Keratinocyte (primary cell): ENCODE data around the gene ABCA4. TPM values are rescaled to one million over a fixed set of nuclear protein-coding genes. Genes with fewer than 3 reads are reported as not detected.

ENCODE experiments used
- DNase-seq: peaks from one replicate; pipeline ENCODE4 v3.0.0-alpha.2; 2011; ENCODE audit warnings: low read depth, missing footprints, low spot score
- FAIRE-seq: peaks from 2 replicates; lab custom pipeline; 2011; peaks lifted over from hg19 to GRCh38; lab: Jason Lieb, UNC
- H2AFZ ChIP-seq: 2 replicates; pipeline ENCODE4 v1.6.0; 2012; ENCODE audit warnings: low read length, control low read depth, inconsistent platforms; ENCODE audit not compliant: control insufficient read depth
- H3K27ac ChIP-seq: 2 replicates; pipeline ENCODE4 v1.5.1; 2011; ENCODE audit warnings: low read length; ENCODE audit not compliant: control insufficient read depth, insufficient read depth
- H3K27me3 ChIP-seq: 3 replicates; pipeline ENCODE4 v1.6.0; 2011; ENCODE audit warnings: low read length; ENCODE audit not compliant: control insufficient read depth, insufficient read depth; ENCODE audit errors: extremely low read depth
- H3K36me3 ChIP-seq, 2 experiments: 2 replicates in 1 of 2; 3 replicates in 1 of 2; pipeline ENCODE4 v1.5.1; 2011; ENCODE audit warnings: low read length in 2 of 2, mild to moderate bottlenecking in 1 of 2; ENCODE audit not compliant: control insufficient read depth in 2 of 2, insufficient read depth in 2 of 2; ENCODE audit errors: extremely low read depth in 1 of 2
- H3K4me1 ChIP-seq: 3 replicates; pipeline ENCODE4 v1.5.1; 2011; ENCODE audit warnings: low read length; ENCODE audit not compliant: control insufficient read depth, insufficient read depth; ENCODE audit errors: extremely low read depth
- H3K4me2 ChIP-seq: 3 replicates; pipeline ENCODE4 v1.6.0; 2011; ENCODE audit warnings: low read depth, low read length; ENCODE audit not compliant: control insufficient read depth, insufficient read depth; ENCODE audit errors: extremely low read depth
- H3K4me3 ChIP-seq, 3 experiments: fragments of 200-600 bp in 1 of 3; sonication (generic) in 1 of 3; 2 replicates in 2 of 3; 3 replicates in 1 of 3; pipeline ENCODE4 v1.5.1; 2011 to 2016; ENCODE audit warnings: low read length in 3 of 3, mild to moderate bottlenecking in 3 of 3, control low read depth in 2 of 3, inconsistent platforms in 1 of 3, low read depth in 1 of 3, mixed read lengths in 1 of 3, mixed run types in 1 of 3, moderate library complexity in 1 of 3; ENCODE audit not compliant: control insufficient read depth in 2 of 3, insufficient read depth in 2 of 3; ENCODE audit errors: extremely low read depth in 1 of 3
- H3K79me2 ChIP-seq: 2 replicates; pipeline ENCODE4 v1.6.0; 2012; ENCODE audit warnings: low read length; ENCODE audit not compliant: control insufficient read depth, insufficient read depth
- H3K9ac ChIP-seq: 3 replicates; pipeline ENCODE4 v1.6.0; 2011; ENCODE audit warnings: low read length; ENCODE audit not compliant: control insufficient read depth, insufficient read depth; ENCODE audit errors: extremely low read depth
- H3K9me1 ChIP-seq: 3 replicates; pipeline ENCODE4 v1.6.0; 2011; ENCODE audit warnings: low read length; ENCODE audit not compliant: control insufficient read depth, insufficient read depth; ENCODE audit errors: extremely low read depth
- H3K9me3 ChIP-seq: 2 replicates; pipeline ENCODE4 v1.5.1; 2012; ENCODE audit warnings: low read depth, low read length; ENCODE audit not compliant: control insufficient read depth
- H4K20me1 ChIP-seq: 3 replicates; pipeline ENCODE4 v1.6.0; 2011; ENCODE audit warnings: low read length; ENCODE audit not compliant: control insufficient read depth, insufficient read depth; ENCODE audit errors: extremely low read depth
- CTCF ChIP-seq, 3 experiments: IDR thresholded peaks in 1 of 3; conservative IDR thresholded peaks in 1 of 3; optimal IDR thresholded peaks in 1 of 3; 2 replicates in 2 of 3; 3 replicates in 1 of 3; pipeline versions ENCODE3 to v1.5.1; 2011; ENCODE audit warnings: low read length in 3 of 3, mild to moderate bottlenecking in 3 of 3, moderate library complexity in 2 of 3, control low read depth in 1 of 3, inconsistent platforms in 1 of 3; ENCODE audit not compliant: insufficient read depth in 2 of 3; ENCODE audit errors: extremely low read depth in 1 of 3
- EZH2 ChIP-seq: IDR thresholded peaks from one replicate; pipeline ENCODE4 v1.6.1; 2012; ENCODE audit warnings: inconsistent platforms, mild to moderate bottlenecking, low read length, moderate library complexity
- dilution Hi-C: fragments of 300-500 bp; cut with MboI; formaldehyde crosslinking; loops from one replicate; pipeline ENCODE4 v1.7.0; 2020; ENCODE audit warnings: low sequenced_read_pairs; ENCODE audit not compliant: extremely low pct_ligation_motif_present
- polyA plus RNA-seq, 5 experiments: library from polyadenylated mRNA; depleted of rRNA in 3 of 5; stranded (reverse) in 3 of 5; stranded (forward) in 1 of 5; unstranded in 1 of 5; fragments of >200 nt; gene quantifications; 1 replicate in 1 of 5; 2 replicates in 3 of 5; 3 replicates in 1 of 5; pipeline versions ENCODE4 v1.2.1 to v1.2.3, GENCODE V29; 2011 to 2012; ENCODE audit warnings: missing spikeins in 2 of 5, low read depth in 1 of 5, low replicate concordance in 1 of 5

The ABCA4 gene
- polyA plus RNA-seq, 1 donor (not counting 4 experiments of a cell fraction or from before 2014, with no cell fraction given): 0.04 TPM

GRCh38 chr1:94014087-94014486 lies 106.9 kb downstream of the ABCA4 start:
- TF ChIP-seq EZH2: no peak
- no peak for TF ChIP-seq CTCF (optimal IDR thresholded peaks at IDR 0.05 in 1 of 3, IDR thresholded peaks at IDR 0.05 in 1 of 3, conservative IDR thresholded peaks at IDR 0.05 in 1 of 3; ENCODE audit: extremely low read depth in 1 of 3, insufficient read depth in 2 of 3, low read length in 3 of 3)

GRCh38 chr1:94013367-94013878 lies 107.5 kb downstream of the ABCA4 start:
- no peak for TF ChIP-seq CTCF (optimal IDR thresholded peaks at IDR 0.05 in 1 of 3, IDR thresholded peaks at IDR 0.05 in 1 of 3, conservative IDR thresholded peaks at IDR 0.05 in 1 of 3; ENCODE audit: extremely low read depth in 1 of 3, insufficient read depth in 2 of 3, low read length in 3 of 3)
- no peak for TF ChIP-seq EZH2
- Histone ChIP-seq H3K9ac (no peak overlapping the region), H3K79me2 (no peaks in the 10 kb centered on the region), H3K4me1 (no peaks in the 10 kb centered on the region), H3K36me3 (no peaks in the 10 kb centered on the region), H3K9me3 (no peaks in the 10 kb centered on the region), H3K9me1 (no peaks in the 10 kb centered on the region), H3K4me3 (no peak overlapping the region), H4K20me1 (no peaks in the 10 kb centered on the region), H3K4me2 (no peak overlapping the region), H3K27me3 (no peaks in the 10 kb centered on the region), H3K27ac (no peak overlapping the region), H2AFZ (no peak overlapping the region)
- dilution Hi-C loops: no loop called here
- DNase-seq: no peak
- FAIRE-seq: no peak

More at GRCh38 chr1:94014087-94014486, 106.9 kb downstream of the ABCA4 start:
- no peaks in the 10 kb centered on the region for H3K27me3 ChIP-seq
- H3K79me2 ChIP-seq: no peaks in the 10 kb centered on the region
- no peaks in the 10 kb centered on the region for H4K20me1 ChIP-seq
- H2AFZ ChIP-seq: no peak overlapping the region
- no peak overlapping the region for H3K4me2 ChIP-seq
- no peak for FAIRE-seq
- no peaks in the 10 kb centered on the region for H3K9me3 ChIP-seq
- no peak overlapping the region for H3K9ac ChIP-seq
- H3K36me3 ChIP-seq: no peaks in the 10 kb centered on the region
- H3K4me3 ChIP-seq: no peak overlapping the region
- H3K4me1 ChIP-seq: no peaks in the 10 kb centered on the region
- H3K27ac ChIP-seq: no peak overlapping the region
- no peaks in the 10 kb centered on the region for H3K9me1 ChIP-seq
- dilution Hi-C loops: no loop called here
- no peak for DNase-seq
